Brain microvascular endothelial cell (primary cell): Measurements from ENCODE around the gene RNF39.

Experiments used
- DNase-seq: peaks from one replicate; pipeline ENCODE4 v3.0.0-alpha.2; 2020
- H3K27ac ChIP-seq: fragments of 250-450 bp; sonication (Bioruptor Pico); 2 replicates; pipeline ENCODE4 v1.5.1; 2020; ENCODE audit warnings: mild to moderate bottlenecking, moderate library complexity
- H3K27me3 ChIP-seq: fragments of 250-450 bp; sonication (Bioruptor Pico); replicated peaks from 2 replicates; pipeline ENCODE4 v1.5.1; 2020; ENCODE audit warnings: mild to moderate bottlenecking
- H3K36me3 ChIP-seq: fragments of 250-450 bp; sonication (Bioruptor Pico); replicated peaks from 2 replicates; pipeline ENCODE4 v1.5.1; 2020; ENCODE audit warnings: mild to moderate bottlenecking
- H3K4me3 ChIP-seq: 2 replicates; pipeline ENCODE4 v1.5.1; 2011; ENCODE audit warnings: low read depth, mild to moderate bottlenecking, control low read depth, low read length, moderate library complexity
- in situ Hi-C: cut with HindIII; loops from 2 replicates; pipeline ENCODE4 v1.10.0; 2017; ENCODE audit warnings: low sequenced_read_pairs, low pct_ligation_motif_present
- TF ChIP-seq, protein P1 (sequence below): IDR thresholded peaks from 2 replicates; pipeline ENCODE4 v1.5.1; 2011; ENCODE audit warnings: low read depth, mild to moderate bottlenecking, moderate library complexity, low read length, control low read depth, inconsistent platforms; ENCODE audit errors: missing control alignments

Gene RNF39

DNA sequence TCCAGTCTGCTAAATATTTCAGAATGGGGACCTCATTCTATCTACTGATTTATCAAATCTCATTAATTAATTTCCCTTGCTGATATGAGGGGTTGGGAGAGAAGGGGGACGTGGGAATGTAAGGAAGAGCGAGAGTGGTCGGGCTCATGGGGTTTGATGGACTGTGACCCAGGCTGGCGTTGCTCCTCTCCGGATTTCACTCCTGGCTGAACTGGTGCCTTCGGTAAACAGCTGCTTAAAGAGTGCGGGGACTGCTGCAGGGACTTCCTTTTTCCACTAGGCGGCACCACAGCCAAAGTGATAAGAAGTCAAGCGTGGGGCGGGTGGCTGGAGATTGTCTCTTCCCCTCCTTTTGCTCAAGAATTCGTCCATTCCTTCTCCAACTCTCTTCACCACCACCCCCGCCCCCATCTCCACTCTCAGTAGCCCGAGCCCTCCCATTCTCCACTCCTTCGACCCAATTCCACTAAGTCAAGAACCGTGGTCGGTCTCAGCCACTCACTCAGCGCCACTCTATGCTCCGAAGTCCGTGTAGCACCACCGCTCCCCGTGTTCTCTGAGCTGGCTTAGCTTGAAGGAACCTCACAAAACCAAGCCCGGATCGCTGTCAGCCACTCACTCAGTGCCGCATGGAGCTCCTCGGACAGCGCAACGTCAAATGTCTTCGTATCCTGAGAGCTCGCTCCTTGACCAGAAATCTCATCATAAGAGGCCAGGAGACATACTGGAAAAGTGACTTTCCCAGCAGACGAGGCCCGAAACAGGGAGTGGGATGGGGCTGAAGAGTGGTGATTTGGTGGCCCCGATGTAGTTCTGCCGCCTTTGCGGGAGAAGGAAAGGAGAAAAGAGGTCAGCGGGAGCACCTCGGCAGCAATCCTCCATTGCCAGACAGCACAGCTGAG is 27.7 kb upstream of the RNF39 start:
- TF ChIP-seq, protein P1, sequence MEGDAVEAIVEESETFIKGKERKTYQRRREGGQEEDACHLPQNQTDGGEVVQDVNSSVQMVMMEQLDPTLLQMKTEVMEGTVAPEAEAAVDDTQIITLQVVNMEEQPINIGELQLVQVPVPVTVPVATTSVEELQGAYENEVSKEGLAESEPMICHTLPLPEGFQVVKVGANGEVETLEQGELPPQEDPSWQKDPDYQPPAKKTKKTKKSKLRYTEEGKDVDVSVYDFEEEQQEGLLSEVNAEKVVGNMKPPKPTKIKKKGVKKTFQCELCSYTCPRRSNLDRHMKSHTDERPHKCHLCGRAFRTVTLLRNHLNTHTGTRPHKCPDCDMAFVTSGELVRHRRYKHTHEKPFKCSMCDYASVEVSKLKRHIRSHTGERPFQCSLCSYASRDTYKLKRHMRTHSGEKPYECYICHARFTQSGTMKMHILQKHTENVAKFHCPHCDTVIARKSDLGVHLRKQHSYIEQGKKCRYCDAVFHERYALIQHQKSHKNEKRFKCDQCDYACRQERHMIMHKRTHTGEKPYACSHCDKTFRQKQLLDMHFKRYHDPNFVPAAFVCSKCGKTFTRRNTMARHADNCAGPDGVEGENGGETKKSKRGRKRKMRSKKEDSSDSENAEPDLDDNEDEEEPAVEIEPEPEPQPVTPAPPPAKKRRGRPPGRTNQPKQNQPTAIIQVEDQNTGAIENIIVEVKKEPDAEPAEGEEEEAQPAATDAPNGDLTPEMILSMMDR, result peak; percentile 92
- Histone ChIP-seq H3K27ac (no peak overlapping the region), H3K4me3 (peak overlapping the region; percentile 35), H3K27me3 (peaks cover 46% of the 10 kb centered on the region), H3K36me3 (no peaks in the 10 kb centered on the region)
- in situ Hi-C loops, result no loop called here
- DNase-seq, result peak; percentile 85

DNA sequence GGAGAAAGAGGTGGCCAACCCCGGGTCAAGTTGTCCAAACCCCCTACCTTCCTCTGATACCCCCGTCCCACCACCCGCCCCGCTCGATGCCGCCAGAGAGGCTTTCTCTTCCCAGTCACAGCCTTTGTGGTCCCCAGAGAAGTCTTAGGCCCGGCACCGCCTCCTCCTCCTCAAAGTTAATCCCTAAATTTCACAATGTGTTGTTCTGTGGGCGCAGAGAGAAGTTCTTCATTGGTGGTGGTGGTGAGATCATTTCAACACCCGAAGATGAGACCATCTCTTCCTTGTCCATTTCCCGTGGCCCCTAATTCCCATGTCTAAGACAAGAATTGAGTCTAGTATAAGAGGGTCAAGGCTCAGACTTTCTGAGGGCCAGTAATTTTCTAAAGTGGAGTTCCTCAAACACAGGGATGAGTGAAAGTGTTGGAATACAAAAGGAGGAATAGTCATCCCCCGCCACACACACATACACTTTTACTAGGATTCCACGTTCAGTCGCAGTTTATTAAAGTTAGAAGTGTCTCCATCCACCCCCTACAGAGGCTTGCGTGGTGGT is 26.9 kb upstream of the RNF39 start:
- no peak for DNase-seq
- Histone ChIP-seq H3K4me3 (peak overlapping the region; percentile 48), H3K27me3 (peaks cover 48% of the 10 kb centered on the region), H3K27ac (no peak overlapping the region), H3K36me3 (no peaks in the 10 kb centered on the region)
- TF ChIP-seq, protein P1, result no peak
- in situ Hi-C loops, result no loop called here

DNA sequence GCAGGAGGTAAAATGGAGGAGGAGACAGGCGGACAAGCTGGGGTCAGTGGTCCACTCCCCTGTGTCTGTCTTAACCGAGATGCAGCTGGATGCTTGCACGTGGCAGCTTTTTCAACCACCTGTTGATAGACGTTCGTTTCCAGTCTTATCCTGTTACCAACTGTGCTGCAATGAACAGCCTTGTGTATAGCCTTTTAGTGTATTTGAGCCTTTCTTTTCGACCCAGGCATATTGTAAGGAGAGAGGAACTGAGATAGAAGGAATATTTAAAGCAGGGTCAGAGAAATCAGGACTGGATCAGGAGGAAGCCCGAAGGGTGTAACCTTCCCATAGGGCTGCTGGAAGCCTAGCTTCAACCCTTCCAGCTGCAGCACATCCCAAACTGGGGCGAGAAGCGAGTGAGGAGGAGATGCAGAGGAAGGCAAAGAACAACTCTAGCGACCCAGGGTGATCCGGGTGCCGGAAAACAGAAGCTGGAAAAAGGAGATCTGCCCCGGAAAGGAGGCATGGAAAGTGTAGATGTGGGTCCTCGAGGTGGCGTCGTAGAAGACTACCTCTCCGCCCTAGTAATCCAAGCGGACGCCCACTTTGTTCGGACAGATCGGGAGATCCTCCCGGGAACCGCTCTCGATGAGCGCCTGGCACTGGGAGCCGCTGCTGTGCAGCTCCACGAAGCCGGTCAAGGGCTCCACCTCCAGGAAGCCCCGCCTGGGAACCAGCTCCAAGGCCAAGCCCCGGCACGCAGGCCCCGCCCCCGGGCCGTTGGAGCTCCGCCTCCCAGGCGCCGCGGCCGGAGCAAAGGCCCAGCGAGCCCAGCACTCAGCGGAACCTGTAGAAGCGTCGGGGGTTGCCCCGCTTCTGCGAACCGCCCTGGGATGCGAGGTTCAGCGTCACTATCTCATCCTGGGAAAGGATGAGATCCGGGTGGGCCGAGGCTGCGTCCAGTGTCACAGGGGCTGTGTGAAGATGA is 26.2 kb upstream of the RNF39 start:
- DNase-seq, result peak; percentile 67
- Histone ChIP-seq H3K36me3 (no peaks in the 10 kb centered on the region), H3K27ac (no peak overlapping the region), H3K27me3 (peaks cover 50% of the 10 kb centered on the region), H3K4me3 (peak overlapping the region; percentile 48)
- TF ChIP-seq, protein P1, result no peak
- in situ Hi-C loops, result no loop called here

DNA sequence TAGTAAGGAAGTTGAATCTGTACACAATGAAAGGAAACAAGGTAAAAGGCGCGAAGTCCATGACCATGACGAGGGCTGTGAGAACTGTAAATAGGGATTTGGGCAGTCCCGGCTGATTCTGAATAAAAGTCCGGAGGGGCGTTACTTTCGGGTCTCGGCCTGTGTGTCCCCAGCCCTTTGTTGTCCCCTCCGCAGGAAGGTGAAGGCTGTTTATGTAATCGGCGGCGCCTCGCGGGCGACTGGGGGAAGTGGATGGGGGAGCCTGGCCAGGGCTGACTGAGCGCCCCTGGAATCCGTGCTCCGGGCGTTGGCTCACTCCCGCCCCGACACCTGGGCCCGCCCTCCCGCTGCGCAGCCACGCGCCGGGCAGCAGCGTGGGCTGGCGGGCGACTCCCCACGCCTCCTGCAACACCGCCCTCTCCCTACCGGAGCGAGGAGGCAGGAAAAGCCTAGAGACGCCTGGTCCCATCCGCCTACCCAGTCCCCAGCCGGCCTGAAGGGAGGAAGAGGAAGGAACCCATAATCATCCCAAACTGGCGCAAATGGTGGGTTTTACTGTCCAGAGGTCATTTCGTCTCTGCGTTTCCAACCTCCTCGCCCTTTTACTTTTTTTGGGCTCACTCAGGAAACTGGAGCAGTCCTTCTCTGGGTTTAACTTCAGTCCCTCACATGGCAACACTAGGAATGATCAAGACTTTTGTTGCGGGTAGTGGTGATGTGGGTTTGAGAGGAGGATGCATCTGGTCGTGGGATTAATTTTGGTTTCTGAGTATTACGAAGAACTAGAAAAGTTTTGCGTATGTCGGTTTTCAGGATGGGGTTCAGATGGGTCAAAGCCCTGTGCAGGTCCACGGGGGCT is 25.2 kb upstream of the RNF39 start:
- DNase-seq, result no peak
- Histone ChIP-seq H3K27ac (no peak overlapping the region), H3K4me3 (no peak overlapping the region), H3K36me3 (no peaks in the 10 kb centered on the region), H3K27me3 (peaks cover 55% of the 10 kb centered on the region)
- in situ Hi-C loops, result no loop called here
- TF ChIP-seq, protein P1, result no peak

DNA sequence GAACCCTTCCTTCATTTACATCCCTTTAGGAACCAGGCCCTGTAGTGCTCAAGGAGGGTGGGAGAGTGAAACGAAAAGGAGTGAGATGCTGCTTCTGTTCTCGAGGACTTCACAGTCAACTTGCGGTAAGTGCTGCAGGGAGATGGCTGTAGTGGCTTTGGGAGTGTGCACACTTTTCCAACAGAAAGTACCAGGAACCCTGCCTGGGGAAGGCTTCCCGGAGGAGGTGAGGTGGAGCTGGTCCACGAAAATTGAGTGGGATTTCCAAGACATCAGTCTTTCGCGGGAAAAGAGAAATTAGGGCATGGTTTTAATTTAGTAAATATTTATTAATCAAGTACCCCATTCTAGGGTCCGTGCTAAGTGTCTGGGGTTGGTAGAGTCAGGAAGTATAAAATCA is 24.6 kb upstream of the RNF39 start:
- in situ Hi-C loops, result no loop called here
- no peaks in the 10 kb centered on the region for H3K36me3 ChIP-seq
- TF ChIP-seq, protein P1, result no peak
- DNase-seq, result no peak
- no peak overlapping the region for H3K4me3 ChIP-seq
- H3K27me3 ChIP-seq, result peaks cover 55% of the 10 kb centered on the region
- no peak overlapping the region for H3K27ac ChIP-seq
